GM12878 (cell line): ENCODE measurements around the gene AATF. TPM values are rescaled to one million over a fixed set of nuclear protein-coding genes. Genes with fewer than 3 reads are reported as not detected.

ENCODE experiments used
- ATAC-seq: fragments of 200-7000 bp; cut with Tn5 transposase; 3 replicates; pipeline ENCODE4 v1.9.1; 2020; ENCODE audit warnings: mild to moderate bottlenecking, moderate library complexity
- BruUV-seq: library from RNA; stranded (reverse); fragments of 400-500 nt; replicated peaks from 2 replicates; lab custom pipeline; 2021; lab: Mats Ljungman, UMichigan
- CTCF ChIA-PET: fragments of 300-600 bp; sonication (Branson Sonifier 250); formaldehyde crosslinking; extraction: SDS; loops from one replicate; lab custom pipeline; 2021; ENCODE audit warnings: inconsistent platforms; lab: Yijun Ruan, JAX
- POLR2A ChIA-PET: fragments of 350-600 bp; formaldehyde crosslinking; extraction: SDS; loops from one replicate; lab custom pipeline; 2021; ENCODE audit warnings: inconsistent platforms; lab: Charles Lee
- RAD21 ChIA-PET: fragments of 300-600 bp; sonication (Branson Sonifier 250); formaldehyde crosslinking; loops from one replicate; lab custom pipeline; 2023; ENCODE audit warnings: antibody characterized with exemption; ENCODE audit not compliant: unreplicated experiment; lab: Charles Lee
- SMC1A ChIA-PET: fragments of 300-600 bp; sonication (Branson Sonifier 250); formaldehyde crosslinking; loops from one replicate; lab custom pipeline; 2023; ENCODE audit not compliant: unreplicated experiment, uncharacterized antibody; lab: Charles Lee
- DNase-seq: peaks from one replicate; pipeline ENCODE4 v3.0.0-alpha.2; 2011; ENCODE audit warnings: low read depth, low spot score
- FAIRE-seq: peaks from 3 replicates; lab custom pipeline; 2011; peaks lifted over from hg19 to GRCh38; lab: Jason Lieb, UNC
- H2AFZ ChIP-seq: 2 replicates; pipeline ENCODE4 v1.6.0; 2011; ENCODE audit warnings: low read depth, low read length, control low read depth; ENCODE audit not compliant: control insufficient read depth
- H3K27ac ChIP-seq: 2 replicates; pipeline ENCODE4 v1.5.1; 2011; ENCODE audit warnings: control low read depth; ENCODE audit not compliant: control insufficient read depth, insufficient read depth
- H3K27me3 ChIP-seq, 2 experiments: replicated peaks in 1 of 2; 2 replicates each; pipeline versions ENCODE4 v1.6.0 to v1.6.1; 2011; ENCODE audit warnings: low read length in 1 of 2; ENCODE audit not compliant: control insufficient read depth in 2 of 2, insufficient read depth in 2 of 2
- H3K36me3 ChIP-seq, 2 experiments: 2 replicates each; pipeline ENCODE4 v1.5.1; 2011; ENCODE audit warnings: low read length in 1 of 2; ENCODE audit not compliant: control insufficient read depth in 2 of 2, insufficient read depth in 2 of 2
- H3K4me1 ChIP-seq: 2 replicates; pipeline ENCODE4 v1.6.1; 2011; ENCODE audit warnings: mild to moderate bottlenecking, low read length, moderate library complexity, mixed read lengths; ENCODE audit not compliant: control insufficient read depth, insufficient read depth
- H3K4me2 ChIP-seq: 2 replicates; pipeline ENCODE4 v1.6.0; 2011; ENCODE audit warnings: control low read depth; ENCODE audit not compliant: control insufficient read depth, insufficient read depth
- H3K4me3 ChIP-seq: fragments of 200-600 bp; sonication (generic); 2 replicates; pipeline ENCODE4 v1.5.1; 2016
- H3K79me2 ChIP-seq: 2 replicates; pipeline ENCODE4 v1.6.0; 2011; ENCODE audit warnings: low read length; ENCODE audit not compliant: control insufficient read depth, insufficient read depth
- H3K9ac ChIP-seq: 2 replicates; pipeline ENCODE4 v1.8.0; 2011; ENCODE audit warnings: low read length, control low read depth, mixed read lengths; ENCODE audit not compliant: control insufficient read depth, insufficient read depth
- H3K9me3 ChIP-seq: replicated peaks from 3 replicates; pipeline ENCODE4 v1.5.1; 2011; ENCODE audit warnings: mild to moderate bottlenecking, low read length; ENCODE audit not compliant: control insufficient read depth, insufficient read depth
- H4K20me1 ChIP-seq: 2 replicates; pipeline ENCODE4 v1.6.0; 2011; ENCODE audit not compliant: control insufficient read depth, insufficient read depth
- BACH1 ChIP-seq: fragments of 450-650 bp; IDR thresholded peaks from 2 replicates; pipeline ENCODE4 v1.6.1; 2017; ENCODE audit warnings: mild to moderate bottlenecking, borderline replicate concordance
- BHLHE40 ChIP-seq, 2 experiments: fragments of 450-650 bp in 1 of 2; IDR thresholded peaks; 2 replicates each; pipeline ENCODE4 v1.6.1; 2011 to 2017; ENCODE audit warnings: low read depth in 2 of 2, borderline replicate concordance in 1 of 2, improper control_type of control experiment in 1 of 2, low read length in 1 of 2, mild to moderate bottlenecking in 1 of 2
- EP300 ChIP-seq, 2 experiments: fragments of 150-350 bp in 1 of 2; IDR thresholded peaks; 2 replicates each; pipeline ENCODE4 v1.6.1; 2011 to 2012; ENCODE audit warnings: low read depth in 2 of 2, low read length in 2 of 2, borderline replicate concordance in 1 of 2, improper control_type of control experiment in 1 of 2, inconsistent platforms in 1 of 2; ENCODE audit not compliant: control insufficient read depth in 1 of 2
- EZH2 ChIP-seq: IDR thresholded peaks from 2 replicates; pipeline ENCODE4 v1.6.1; 2012; ENCODE audit warnings: low read depth, mild to moderate bottlenecking, control low read depth, inconsistent platforms, low read length, borderline replicate concordance; ENCODE audit not compliant: control insufficient read depth
- NR2C2 ChIP-seq: IDR thresholded peaks from 2 replicates; pipeline ENCODE4 v1.6.1; 2011; ENCODE audit warnings: borderline replicate concordance, low read depth; ENCODE audit not compliant: control insufficient read depth, insufficient read length
- POLR2AphosphoS5 ChIP-seq: IDR thresholded peaks from 2 replicates; pipeline ENCODE4 v1.6.1; 2011; ENCODE audit warnings: mild to moderate bottlenecking, low read length, inconsistent platforms
- RCOR1 ChIP-seq: conservative IDR thresholded peaks from 2 replicates; pipeline ENCODE4 v1.6.1; 2012; ENCODE audit warnings: low read depth, low read length, improper control_type of control experiment
- RELA ChIP-seq: fragments of 450-650 bp; IDR thresholded peaks from 2 replicates; pipeline ENCODE4 v1.8.0; 2014; ENCODE audit warnings: borderline replicate concordance; ENCODE audit not compliant: partially characterized antibody
- SUZ12 ChIP-seq: fragments of 200-600 bp; sonication (generic); IDR thresholded peaks from one replicate; pipeline ENCODE4 v1.6.1; 2018; ENCODE audit warnings: antibody characterized with exemption, mild to moderate bottlenecking; ENCODE audit not compliant: unreplicated experiment
- TAF1 ChIP-seq: IDR thresholded peaks from 2 replicates; pipeline ENCODE4 v1.6.1; 2011; ENCODE audit warnings: mild to moderate bottlenecking, low read depth, low read length, borderline replicate concordance
- WGBS: methylation state at CpG from one replicate; pipeline ENCODE4 v1.1.6; 2016; ENCODE audit warnings: low lambda C conversion rate; ENCODE audit not compliant: insufficient replicate concordance, insufficient coverage; ENCODE audit errors: missing lambda C conversion rate; 5-methylcytosine and 5-hydroxymethylcytosine counted together
- in situ Hi-C: fragments of 300-500 bp; cut with MboI; formaldehyde crosslinking; loops from 9 replicates; pipeline ENCODE4 v1.14.3; 2018; ENCODE audit warnings: mixed read lengths
- intact Hi-C: fragments of 100-400 bp; cut with micrococcal nuclease; formaldehyde crosslinking; loops from one replicate; pipeline ENCODE4 v1.14.2; 2022; ENCODE audit not compliant: unreplicated experiment
- polyA plus RNA-seq, 11 experiments: library from polyadenylated mRNA; depleted of rRNA in 4 of 11; unstranded in 6 of 11; stranded (reverse) in 5 of 11; fragments of >200 nt; fragmentation: Nextera tagmentation in 4 of 11; fragmentation: Illumina TruSeq in 1 of 11; extraction: Ambion mirVana in 4 of 11; extraction: Trizol in 1 of 11; gene quantifications; 1 replicate in 1 of 11; 2 replicates in 10 of 11; pipeline versions ENCODE4 v1.2.1 to v1.2.3, GENCODE V29; 2011 to 2016; ENCODE audit warnings: inconsistent platforms in 2 of 11, missing spikeins in 2 of 11, low read depth in 1 of 11
- total RNA-seq, 4 experiments: library from RNA; depleted of rRNA in 3 of 4; stranded (reverse); fragments of >200 nt in 3 of 4; fragmentation: Illumina TruSeq in 1 of 4; extraction: Trizol in 1 of 4; gene quantifications; 2 replicates each; pipeline versions ENCODE4 v1.2.1 to v1.2.3, GENCODE V29; 2013 to 2021
- TF ChIP-seq, protein P1 (sequence below): IDR thresholded peaks from 2 replicates; pipeline ENCODE4 v1.6.1; 2011; ENCODE audit warnings: mild to moderate bottlenecking, low read depth, low read length, moderate library complexity; ENCODE audit not compliant: insufficient replicate concordance

AATF gene
- total and polyA plus RNA-seq, 10 of the 15 experiments (the other 5 are each of a cell fraction or from before 2014, with no cell fraction given): 36.8 to 110 (median 77.9) TPM

GRCh38 chr17:36934692-36935630, 13.8 kb upstream of the AATF start:
- H2AFZ ChIP-seq: no peak overlapping the region
- BruUV-seq: no TSS peak
- no peak overlapping the region for H3K4me3 ChIP-seq
- in situ Hi-C loops: no loop called here
- H3K9me3 ChIP-seq: no peaks in the 10 kb centered on the region; the same call in 2 of the 3 replicates
- CTCF ChIA-PET: no interaction called here
- H4K20me1 ChIP-seq: no peaks in the 10 kb centered on the region
- POLR2A ChIA-PET: no interaction called here
- H3K9ac ChIP-seq: no peak overlapping the region
- no peaks in the 10 kb centered on the region for H3K4me1 ChIP-seq
- ATAC-seq: no peak
- WGBS: 34% methylated on average over 70 of the region's 79 CpGs
- peaks cover 61 to 75% of the 10 kb centered on the region in 2 experiments for H3K27me3 ChIP-seq
- intact Hi-C loops: no loop called here
- H3K79me2 ChIP-seq: no peaks in the 10 kb centered on the region
- no peak for FAIRE-seq
- RAD21 ChIA-PET: no interaction called here
- H3K4me2 ChIP-seq: no peak overlapping the region; the same call in 1 of the 2 replicates
- no peak for DNase-seq
- no peaks in the 10 kb centered on the region for H3K36me3 ChIP-seq
- H3K27ac ChIP-seq: no peak overlapping the region
- no peak for TF ChIP-seq RCOR1
- TF ChIP-seq EZH2: peak; percentile 29; the same call in 1 of the 2 replicates
- no peak for TF ChIP-seq TAF1
- SMC1A ChIA-PET: no interaction called here

GRCh38 chr17:36935671-36936454, 12.9 kb upstream of the AATF start:
- SMC1A ChIA-PET: no interaction called here
- in situ Hi-C loops: no loop called here

More at GRCh38 chr17:36935671-36936454, 12.9 kb upstream of the AATF start:
- H3K4me3 ChIP-seq: no peak overlapping the region
- POLR2A ChIA-PET: interaction anchor here (0.7 kb wide), 1 partner anchor 13 kb away, joined by 3 read pairs; no protein-coding TSS in a partner anchor
- TF ChIP-seq BACH1 (no peak), NR2C2 (no peak), RELA (no peak), SUZ12 (peak; percentile 95), BHLHE40 (IDR thresholded peaks at IDR 0.05; ENCODE audit: borderline replicate concordance in 1 of 2, low read depth in 2 of 2, low read length in 1 of 2) (no peak), POLR2AphosphoS5 (no peak), EP300 (IDR thresholded peaks at IDR 0.05; ENCODE audit: borderline replicate concordance in 1 of 2, control insufficient read depth in 1 of 2, low read depth in 2 of 2, low read length in 2 of 2) (no peak)
- TF ChIP-seq, protein P1, sequence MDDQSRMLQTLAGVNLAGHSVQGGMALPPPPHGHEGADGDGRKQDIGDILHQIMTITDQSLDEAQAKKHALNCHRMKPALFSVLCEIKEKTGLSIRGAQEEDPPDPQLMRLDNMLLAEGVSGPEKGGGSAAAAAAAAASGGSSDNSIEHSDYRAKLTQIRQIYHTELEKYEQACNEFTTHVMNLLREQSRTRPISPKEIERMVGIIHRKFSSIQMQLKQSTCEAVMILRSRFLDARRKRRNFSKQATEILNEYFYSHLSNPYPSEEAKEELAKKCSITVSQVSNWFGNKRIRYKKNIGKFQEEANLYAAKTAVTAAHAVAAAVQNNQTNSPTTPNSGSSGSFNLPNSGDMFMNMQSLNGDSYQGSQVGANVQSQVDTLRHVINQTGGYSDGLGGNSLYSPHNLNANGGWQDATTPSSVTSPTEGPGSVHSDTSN: no peak
- no peak overlapping the region for H3K9ac ChIP-seq
- H3K9me3 ChIP-seq: no peaks in the 10 kb centered on the region; the same call in 2 of the 3 replicates
- H4K20me1 ChIP-seq: no peaks in the 10 kb centered on the region
- no peak overlapping the region; the same call in 1 of the 2 replicates for H3K4me2 ChIP-seq
- ATAC-seq (no peak), FAIRE-seq (no peak), DNase-seq (no peak)
- RAD21 ChIA-PET: no interaction called here
- no peaks in the 10 kb centered on the region for H3K79me2 ChIP-seq
- CTCF ChIA-PET: no interaction called here
- no peak overlapping the region for H2AFZ ChIP-seq
- no peaks in the 10 kb centered on the region for H3K4me1 ChIP-seq
- H3K27me3 ChIP-seq: peaks cover 62 to 75% of the 10 kb centered on the region in 2 experiments
- H3K36me3 ChIP-seq: no peaks in the 10 kb centered on the region
- no peak overlapping the region for H3K27ac ChIP-seq
- no TSS peak for BruUV-seq
- intact Hi-C loops: no loop called here
- 18% methylated on average over 30 of the region's 49 CpGs for WGBS
